OCI-LY7 (cell line): ENCODE results near the gene MAP3K7CL.

Experiments
- EZH2phosphoT487 ChIP-seq: fragments of 200-600 bp; sonication (generic); IDR thresholded peaks from 2 replicates; pipeline ENCODE4 v1.6.1; 2018; ENCODE audit warnings: low read depth, borderline replicate concordance, mild to moderate bottlenecking, mixed run types, antibody characterized with exemption, low read length, moderate library complexity, mixed read lengths
- TF ChIP-seq, protein P1 (sequence below): fragments of 200-600 bp; sonication (generic); conservative IDR thresholded peaks from 2 replicates; pipeline ENCODE4 v1.5.1; 2014; ENCODE audit warnings: mild to moderate bottlenecking, antibody characterized with exemption, low read length, moderate library complexity, mixed read lengths

- TF ChIP-seq, protein P1, sequence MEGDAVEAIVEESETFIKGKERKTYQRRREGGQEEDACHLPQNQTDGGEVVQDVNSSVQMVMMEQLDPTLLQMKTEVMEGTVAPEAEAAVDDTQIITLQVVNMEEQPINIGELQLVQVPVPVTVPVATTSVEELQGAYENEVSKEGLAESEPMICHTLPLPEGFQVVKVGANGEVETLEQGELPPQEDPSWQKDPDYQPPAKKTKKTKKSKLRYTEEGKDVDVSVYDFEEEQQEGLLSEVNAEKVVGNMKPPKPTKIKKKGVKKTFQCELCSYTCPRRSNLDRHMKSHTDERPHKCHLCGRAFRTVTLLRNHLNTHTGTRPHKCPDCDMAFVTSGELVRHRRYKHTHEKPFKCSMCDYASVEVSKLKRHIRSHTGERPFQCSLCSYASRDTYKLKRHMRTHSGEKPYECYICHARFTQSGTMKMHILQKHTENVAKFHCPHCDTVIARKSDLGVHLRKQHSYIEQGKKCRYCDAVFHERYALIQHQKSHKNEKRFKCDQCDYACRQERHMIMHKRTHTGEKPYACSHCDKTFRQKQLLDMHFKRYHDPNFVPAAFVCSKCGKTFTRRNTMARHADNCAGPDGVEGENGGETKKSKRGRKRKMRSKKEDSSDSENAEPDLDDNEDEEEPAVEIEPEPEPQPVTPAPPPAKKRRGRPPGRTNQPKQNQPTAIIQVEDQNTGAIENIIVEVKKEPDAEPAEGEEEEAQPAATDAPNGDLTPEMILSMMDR = no peak
- TF ChIP-seq EZH2phosphoT487 = no peak
These were observed 53.6 kb downstream of the MAP3K7CL start for GRCh38 chr21:29184037-29184436.
